Activated T-cell treated with anti-CD3 and anti-CD28 coated beads for 24 hours (primary cell): ENCODE data around the gene HOOK1.
"Not testable (repeated sequence)": the region's sequence is repeated elsewhere in the genome, so short reads cannot be mapped to it uniquely, and the experiment has no call there.

ENCODE experiments used
- DNase-seq: peaks from one replicate; pipeline ENCODE4 v3.0.0-alpha.2; 2020; ENCODE audit warnings: low read depth

The HOOK1 gene

GRCh38 chr1:59885160-59885832, 70.5 kb downstream of the HOOK1 start:
- no peak for DNase-seq

GRCh38 chr1:59892841-59893811, 78.4 kb downstream of the HOOK1 start:
- DNase-seq = no peak

- no peak for DNase-seq
Measured at GRCh38 chr1:59897165-59897564, 82.4 kb downstream of the HOOK1 start.

- DNase-seq = no peak
Measured at GRCh38 chr1:59898927-59899326, 84.2 kb downstream of the HOOK1 start.

GRCh38 chr1:59900640-59901039, 85.9 kb downstream of the HOOK1 start:
- no peak for DNase-seq

GRCh38 chr1:59901770-59902388, 87.1 kb downstream of the HOOK1 start:
- DNase-seq = no peak

GRCh38 chr1:59903141-59903754, 88.5 kb downstream of the HOOK1 start:
- no peak for DNase-seq

- no peak for DNase-seq
Measured at GRCh38 chr1:59906931-59907330, 92.2 kb downstream of the HOOK1 start.

- DNase-seq = no peak
Measured at GRCh38 chr1:59908084-59908483, 93.3 kb downstream of the HOOK1 start.

GRCh38 chr1:59908682-59909081, 93.9 kb downstream of the HOOK1 start:
- DNase-seq = no peak

GRCh38 chr1:59914791-59915286, 100.1 kb downstream of the HOOK1 start:
- not testable (repeated sequence) for DNase-seq

- no peak for DNase-seq
Measured at GRCh38 chr1:59915516-59915915, 100.8 kb downstream of the HOOK1 start.

- DNase-seq = no peak
Measured at GRCh38 chr1:59917026-59917784, 102.5 kb downstream of the HOOK1 start.

GRCh38 chr1:59917785-59918180, 103.0 kb downstream of the HOOK1 start:
- DNase-seq = no peak

GRCh38 chr1:59919746-59920145, 105.0 kb downstream of the HOOK1 start:
- no peak for DNase-seq

- DNase-seq = not testable (repeated sequence)
Measured at GRCh38 chr1:59921258-59921899, 106.6 kb downstream of the HOOK1 start.

GRCh38 chr1:59924653-59925052, 109.9 kb downstream of the HOOK1 start:
- no peak for DNase-seq
